GM19328 (cell line): ENCODE results near the gene ABCC8.

Source experiments
- ATAC-seq: cut with Tn5 transposase; IDR thresholded peaks from one replicate; pipeline ENCODE4 v1.9.1; 2021; ENCODE audit warnings: mild to moderate bottlenecking, moderate library complexity; ENCODE audit not compliant: unreplicated experiment

Gene ABCC8

GRCh38 chr11:17407575-17407974 is 69.1 kb downstream of the ABCC8 start:
- no peak for ATAC-seq

GRCh38 chr11:17406818-17407149 is 69.9 kb downstream of the ABCC8 start:
- no peak for ATAC-seq

- no peak for ATAC-seq
Measured at GRCh38 chr11:17406082-17406817, 70.4 kb downstream of the ABCC8 start.

GRCh38 chr11:17405232-17406005 is 71.2 kb downstream of the ABCC8 start:
- ATAC-seq, result no peak

- ATAC-seq, result no peak
Measured at GRCh38 chr11:17403980-17404759, 72.5 kb downstream of the ABCC8 start.

- no peak for ATAC-seq
Measured at GRCh38 chr11:17402486-17402885, 74.2 kb downstream of the ABCC8 start.

GRCh38 chr11:17401841-17402240 is 74.8 kb downstream of the ABCC8 start:
- ATAC-seq, result no peak

- no peak for ATAC-seq
Measured at GRCh38 chr11:17401316-17401715, 75.3 kb downstream of the ABCC8 start.

- no peak for ATAC-seq
Measured at GRCh38 chr11:17400048-17400775, 76.4 kb downstream of the ABCC8 start.

GRCh38 chr11:17399236-17399635 is 77.4 kb downstream of the ABCC8 start:
- ATAC-seq, result no peak

- ATAC-seq, result no peak
Measured at GRCh38 chr11:17397311-17398002, 79.2 kb downstream of the ABCC8 start.

- ATAC-seq, result no peak
Measured at GRCh38 chr11:17396598-17397310, 79.9 kb downstream of the ABCC8 start.

GRCh38 chr11:17395978-17396377 is 80.7 kb downstream of the ABCC8 start:
- no peak for ATAC-seq

GRCh38 chr11:17395554-17395961 is 81.1 kb downstream of the ABCC8 start:
- no peak for ATAC-seq

GRCh38 chr11:17394743-17395390 is 81.8 kb downstream of the ABCC8 start:
- no peak for ATAC-seq

GRCh38 chr11:17393472-17393871 is 83.2 kb downstream of the ABCC8 start:
- no peak for ATAC-seq

GRCh38 chr11:17392872-17393271 is 83.8 kb downstream of the ABCC8 start:
- ATAC-seq, result no peak

- no peak for ATAC-seq
Measured at GRCh38 chr11:17391493-17392355, 84.9 kb downstream of the ABCC8 start.
